Measurements from ENCODE around the gene ARTN.

ARTN gene

DNA sequence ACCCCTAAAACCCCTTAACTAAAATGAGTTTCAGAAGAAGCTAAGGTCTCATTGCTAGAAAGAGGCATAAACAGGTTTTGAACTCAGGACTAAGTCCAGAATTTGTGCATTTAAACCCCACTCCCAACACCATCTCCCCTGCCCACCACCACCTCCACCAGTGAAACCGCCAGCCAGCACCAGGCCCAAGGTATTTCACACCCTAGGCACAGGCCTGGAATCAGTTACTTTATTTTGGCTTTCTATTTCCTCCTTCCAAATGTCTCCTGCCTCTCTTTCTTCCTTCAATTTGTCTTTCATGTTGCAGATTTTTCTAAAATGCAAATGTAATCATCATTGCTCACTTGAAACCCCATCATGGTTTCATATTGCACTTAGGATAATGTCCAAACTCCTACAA, 11.3 kb downstream of the ARTN start:
- Histone ChIP-seq H3K79me2 (ENCODE audit: insufficient read depth, low read length) (peaks cover 17% of the 10 kb centered on the region), H3K4me1 (ENCODE audit: insufficient read depth, low read length, poor library complexity, severe bottlenecking) (peaks cover 20% of the 10 kb centered on the region), H3K36me3 (ENCODE audit: insufficient read depth, low read length) (no peaks in the 10 kb centered on the region), H3K4me2 (ENCODE audit: low read depth, low read length, poor library complexity, severe bottlenecking) (peak overlapping the region; percentile 21), H3K9ac (ENCODE audit: low read depth, low read length, poor library complexity, severe bottlenecking) (no peak overlapping the region), H3K4me3 (ENCODE audit: low read length, poor library complexity, severe bottlenecking) (no peak overlapping the region), H4K20me1 (ENCODE audit: insufficient read depth, low read length, poor library complexity, severe bottlenecking) (no peaks in the 10 kb centered on the region), H3K9me3 (ENCODE audit: insufficient read depth, low read depth, low read length) (no peaks in the 10 kb centered on the region), H2AFZ (ENCODE audit: low read length) (no peak overlapping the region), H3K27me3 (ENCODE audit: insufficient read depth, low read length, poor library complexity, severe bottlenecking) (no peaks in the 10 kb centered on the region), H3F3A (ENCODE audit: low read depth) (no peaks in the 10 kb centered on the region), H3K9me2 (replicated peaks; ENCODE audit: low read depth, low read length) (no peaks in the 10 kb centered on the region)
- TF ChIP-seq, protein P1, sequence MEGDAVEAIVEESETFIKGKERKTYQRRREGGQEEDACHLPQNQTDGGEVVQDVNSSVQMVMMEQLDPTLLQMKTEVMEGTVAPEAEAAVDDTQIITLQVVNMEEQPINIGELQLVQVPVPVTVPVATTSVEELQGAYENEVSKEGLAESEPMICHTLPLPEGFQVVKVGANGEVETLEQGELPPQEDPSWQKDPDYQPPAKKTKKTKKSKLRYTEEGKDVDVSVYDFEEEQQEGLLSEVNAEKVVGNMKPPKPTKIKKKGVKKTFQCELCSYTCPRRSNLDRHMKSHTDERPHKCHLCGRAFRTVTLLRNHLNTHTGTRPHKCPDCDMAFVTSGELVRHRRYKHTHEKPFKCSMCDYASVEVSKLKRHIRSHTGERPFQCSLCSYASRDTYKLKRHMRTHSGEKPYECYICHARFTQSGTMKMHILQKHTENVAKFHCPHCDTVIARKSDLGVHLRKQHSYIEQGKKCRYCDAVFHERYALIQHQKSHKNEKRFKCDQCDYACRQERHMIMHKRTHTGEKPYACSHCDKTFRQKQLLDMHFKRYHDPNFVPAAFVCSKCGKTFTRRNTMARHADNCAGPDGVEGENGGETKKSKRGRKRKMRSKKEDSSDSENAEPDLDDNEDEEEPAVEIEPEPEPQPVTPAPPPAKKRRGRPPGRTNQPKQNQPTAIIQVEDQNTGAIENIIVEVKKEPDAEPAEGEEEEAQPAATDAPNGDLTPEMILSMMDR (conservative IDR thresholded peaks at IDR 0.05; ENCODE audit: low read length) = no peak
- no peak for TF ChIP-seq EZH2phosphoT487 (IDR thresholded peaks at IDR 0.05; ENCODE audit: borderline replicate concordance)

DNA sequence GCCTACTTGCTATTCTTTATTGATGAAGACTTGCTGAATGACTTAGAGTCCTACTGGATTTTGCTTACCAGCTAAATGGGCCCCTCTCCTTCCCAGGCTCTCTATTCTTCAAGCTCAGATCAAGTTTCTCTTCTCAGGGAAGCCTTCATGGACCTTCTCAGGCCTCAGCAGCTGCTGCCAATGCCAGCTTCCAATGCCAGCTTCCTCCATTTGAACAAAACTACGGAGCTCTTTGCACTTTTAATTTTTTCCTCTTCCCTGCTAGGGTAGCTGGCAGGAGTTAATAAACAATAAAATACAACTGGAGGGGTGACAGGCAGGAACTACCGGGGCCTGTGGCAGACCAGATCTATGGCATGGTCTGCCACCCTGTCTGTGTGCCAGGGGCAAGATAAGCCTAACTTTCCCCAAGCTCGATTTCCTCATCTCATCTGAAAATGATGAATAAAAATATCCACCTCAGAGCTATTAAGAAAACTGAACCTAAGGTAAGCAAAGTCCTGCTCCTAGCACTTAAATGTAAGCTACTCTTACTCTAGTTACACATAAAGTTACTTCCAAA, 12.2 kb downstream of the ARTN start:
- H3K4me1 ChIP-seq (ENCODE audit: insufficient read depth, low read length, poor library complexity, severe bottlenecking) = peaks cover 20% of the 10 kb centered on the region
- TF ChIP-seq, protein P1 (conservative IDR thresholded peaks at IDR 0.05; ENCODE audit: low read length) = no peak
- TF ChIP-seq EZH2phosphoT487 (IDR thresholded peaks at IDR 0.05; ENCODE audit: borderline replicate concordance) = no peak

DNA sequence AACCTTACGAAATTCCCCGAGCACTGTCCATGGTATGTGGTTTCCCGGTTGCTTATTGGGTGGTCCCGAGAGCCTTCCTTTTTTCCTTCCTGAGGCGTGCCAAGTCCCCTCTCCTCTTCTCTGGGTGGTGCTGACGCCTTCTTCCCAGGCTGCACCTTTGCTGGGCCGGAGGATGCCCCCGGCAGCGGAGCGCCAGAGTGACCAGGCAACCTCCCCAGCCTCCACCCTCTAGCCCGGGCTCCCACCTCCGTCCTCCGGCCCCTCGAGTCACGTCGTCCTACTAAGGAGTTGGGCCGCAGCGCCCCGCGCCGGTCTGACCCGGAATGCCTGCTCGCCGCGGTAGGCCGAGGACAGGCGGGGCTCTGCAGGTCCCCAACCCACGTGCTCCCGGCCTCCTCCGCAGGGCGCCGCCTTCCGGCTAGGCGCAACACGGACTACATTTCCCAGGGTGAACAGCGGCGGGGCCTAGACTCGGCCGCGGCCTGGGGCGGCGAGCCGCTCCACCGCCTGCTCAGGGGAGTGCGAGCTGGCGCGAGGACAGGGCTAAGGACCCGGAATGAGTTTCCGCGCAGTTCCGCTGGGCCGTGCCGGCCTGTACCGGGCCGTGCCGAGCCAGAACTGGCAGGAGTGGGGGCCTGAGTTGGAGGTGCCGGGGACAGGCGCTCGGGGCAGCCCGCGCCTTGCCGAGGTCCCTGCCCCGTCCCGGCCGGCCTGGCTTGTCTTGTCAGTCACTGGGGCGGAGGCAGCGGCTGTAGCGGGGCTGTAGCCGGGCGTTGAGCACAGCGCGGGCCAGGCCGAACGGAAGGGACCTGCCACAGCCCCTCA, 12.8 kb downstream of the ARTN start, which contains the start of gene IPO13:
Gene IPO13 (plus strand): TSS at position 715 of the 825 bp plus-strand sequence. CDS start 651 bp downstream, outside the sequence.
- no peak for TF ChIP-seq EZH2phosphoT487 (IDR thresholded peaks at IDR 0.05; ENCODE audit: borderline replicate concordance)
- TF ChIP-seq, protein P1 (conservative IDR thresholded peaks at IDR 0.05; ENCODE audit: low read length) = peak; percentile 78
- no peaks in the 10 kb centered on the region for H3K9me2 ChIP-seq (replicated peaks; ENCODE audit: low read depth, low read length)
- H3K4me1 ChIP-seq (ENCODE audit: insufficient read depth, low read length, poor library complexity, severe bottlenecking) = peaks cover 20% of the 10 kb centered on the region
- peak within 1 kb of the TSS; percentile 96 for H3K9ac ChIP-seq (ENCODE audit: low read depth, low read length, poor library complexity, severe bottlenecking)
- H4K20me1 ChIP-seq (ENCODE audit: insufficient read depth, low read length, poor library complexity, severe bottlenecking) = no peaks in the 10 kb centered on the region
- peak within 1 kb of the TSS; percentile 97 for H2AFZ ChIP-seq (ENCODE audit: low read length)
- no peaks in the 10 kb centered on the region for H3K9me3 ChIP-seq (ENCODE audit: insufficient read depth, low read depth, low read length)
- H3F3A ChIP-seq (ENCODE audit: low read depth) = no peaks in the 10 kb centered on the region
- H3K4me2 ChIP-seq (ENCODE audit: low read depth, low read length, poor library complexity, severe bottlenecking) = peak within 1 kb of the TSS; percentile 99
- no peaks in the 10 kb centered on the region for H3K27me3 ChIP-seq (ENCODE audit: insufficient read depth, low read length, poor library complexity, severe bottlenecking)
- peak within 1 kb of the TSS; percentile 97 for H3K4me3 ChIP-seq (ENCODE audit: low read length, poor library complexity, severe bottlenecking)
- no peaks in the 10 kb centered on the region for H3K36me3 ChIP-seq (ENCODE audit: insufficient read depth, low read length)
- peaks cover 17% of the 10 kb centered on the region for H3K79me2 ChIP-seq (ENCODE audit: insufficient read depth, low read length)

More for the DNA sequence above, 12.2 kb downstream of the ARTN start:
- H3K27me3 ChIP-seq (ENCODE audit: insufficient read depth, low read length, poor library complexity, severe bottlenecking) = no peaks in the 10 kb centered on the region
- H3K4me2 ChIP-seq (ENCODE audit: low read depth, low read length, poor library complexity, severe bottlenecking) = peak overlapping the region; percentile 99
- H3K79me2 ChIP-seq (ENCODE audit: insufficient read depth, low read length) = peaks cover 17% of the 10 kb centered on the region
- H3K4me3 ChIP-seq (ENCODE audit: low read length, poor library complexity, severe bottlenecking) = peak overlapping the region; percentile 97
- no peaks in the 10 kb centered on the region for H3K9me3 ChIP-seq (ENCODE audit: insufficient read depth, low read depth, low read length)
- peak overlapping the region; percentile 96 for H2AFZ ChIP-seq (ENCODE audit: low read length)
- H3K9ac ChIP-seq (ENCODE audit: low read depth, low read length, poor library complexity, severe bottlenecking) = peak overlapping the region; percentile 96
- H3K9me2 ChIP-seq (replicated peaks; ENCODE audit: low read depth, low read length) = no peaks in the 10 kb centered on the region
- no peaks in the 10 kb centered on the region for H4K20me1 ChIP-seq (ENCODE audit: insufficient read depth, low read length, poor library complexity, severe bottlenecking)
- H3K36me3 ChIP-seq (ENCODE audit: insufficient read depth, low read length) = no peaks in the 10 kb centered on the region
- H3F3A ChIP-seq (ENCODE audit: low read depth) = no peaks in the 10 kb centered on the region

All from Loucy (cell line).